Astrocyte (in vitro differentiated cells and primary cell): ENCODE results near the gene GPRC5D.

Source experiments
- EZH2 ChIP-seq: IDR thresholded peaks from 2 replicates; pipeline ENCODE4 v1.6.1; 2012; ENCODE audit warnings: mild to moderate bottlenecking, low read length, inconsistent platforms; ENCODE audit not compliant: insufficient read depth
- TF ChIP-seq, protein P1 (sequence below): IDR thresholded peaks from 2 replicates; pipeline ENCODE4 v1.5.1; 2011; ENCODE audit warnings: low read depth, mild to moderate bottlenecking, inconsistent platforms, low read length, moderate library complexity; ENCODE audit not compliant: insufficient read depth

DNA sequence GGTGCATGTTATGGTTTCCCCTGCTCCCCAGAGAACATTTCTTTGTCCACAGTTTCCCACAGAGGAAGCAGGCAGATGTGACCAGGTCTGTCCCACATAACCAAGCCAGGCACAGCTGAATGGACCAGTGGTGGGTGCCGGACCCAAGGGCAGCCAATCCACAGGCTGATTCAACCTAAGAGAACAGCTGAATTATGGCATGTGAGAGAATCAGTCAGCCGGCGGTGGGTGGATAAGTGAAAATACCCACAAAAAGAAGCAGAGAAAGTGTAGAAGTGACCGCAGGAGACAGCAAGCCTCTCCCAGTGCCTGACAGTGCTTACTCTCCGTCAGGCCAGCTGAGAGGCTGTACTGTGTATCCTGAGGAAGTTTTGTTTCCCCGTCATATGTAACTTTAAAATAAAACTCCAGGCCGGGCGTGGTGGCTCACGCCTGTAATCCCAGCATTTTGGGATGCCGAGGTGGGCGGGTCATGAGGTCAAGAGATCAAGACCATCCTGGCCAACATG is 14.9 kb downstream of the GPRC5D start:
- TF ChIP-seq, protein P1, sequence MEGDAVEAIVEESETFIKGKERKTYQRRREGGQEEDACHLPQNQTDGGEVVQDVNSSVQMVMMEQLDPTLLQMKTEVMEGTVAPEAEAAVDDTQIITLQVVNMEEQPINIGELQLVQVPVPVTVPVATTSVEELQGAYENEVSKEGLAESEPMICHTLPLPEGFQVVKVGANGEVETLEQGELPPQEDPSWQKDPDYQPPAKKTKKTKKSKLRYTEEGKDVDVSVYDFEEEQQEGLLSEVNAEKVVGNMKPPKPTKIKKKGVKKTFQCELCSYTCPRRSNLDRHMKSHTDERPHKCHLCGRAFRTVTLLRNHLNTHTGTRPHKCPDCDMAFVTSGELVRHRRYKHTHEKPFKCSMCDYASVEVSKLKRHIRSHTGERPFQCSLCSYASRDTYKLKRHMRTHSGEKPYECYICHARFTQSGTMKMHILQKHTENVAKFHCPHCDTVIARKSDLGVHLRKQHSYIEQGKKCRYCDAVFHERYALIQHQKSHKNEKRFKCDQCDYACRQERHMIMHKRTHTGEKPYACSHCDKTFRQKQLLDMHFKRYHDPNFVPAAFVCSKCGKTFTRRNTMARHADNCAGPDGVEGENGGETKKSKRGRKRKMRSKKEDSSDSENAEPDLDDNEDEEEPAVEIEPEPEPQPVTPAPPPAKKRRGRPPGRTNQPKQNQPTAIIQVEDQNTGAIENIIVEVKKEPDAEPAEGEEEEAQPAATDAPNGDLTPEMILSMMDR: no peak
- no peak for TF ChIP-seq EZH2
